Ectodermal cell (in vitro differentiated cells): ENCODE results near the gene SIL1.

Experiments
- H3K27ac ChIP-seq: 2 replicates; pipeline ENCODE4 v1.7.0; 2013; ENCODE audit warnings: mild to moderate bottlenecking, low read depth, low read length; ENCODE audit not compliant: insufficient read depth, poor library complexity, severe bottlenecking
- H3K27me3 ChIP-seq: 2 replicates; pipeline ENCODE4 v1.7.0; 2013; ENCODE audit warnings: mild to moderate bottlenecking, low read length; ENCODE audit not compliant: insufficient read depth, control insufficient read depth, poor library complexity, severe bottlenecking
- H3K36me3 ChIP-seq: one replicate; pipeline ENCODE4 v1.7.0; 2013; ENCODE audit warnings: low read length; ENCODE audit not compliant: control insufficient read depth, insufficient read depth
- H3K4me1 ChIP-seq: one replicate; pipeline ENCODE4 v1.7.0; 2013; ENCODE audit warnings: low read length; ENCODE audit not compliant: control insufficient read depth, insufficient read depth
- H3K4me3 ChIP-seq: 2 replicates; pipeline ENCODE4 v1.7.0; 2013; ENCODE audit warnings: low read depth, low read length, control low read depth; ENCODE audit not compliant: insufficient read depth
- H3K9me3 ChIP-seq: 2 replicates; pipeline ENCODE4 v1.7.0; 2013; ENCODE audit warnings: mild to moderate bottlenecking, low read length, moderate library complexity; ENCODE audit not compliant: control insufficient read depth
- WGBS, 2 experiments: methylation state at CpG; one replicate each; pipeline ENCODE4 v1.1.7; 2013; ENCODE audit warnings: missing lambda C conversion rate in 2 of 2; 5-methylcytosine and 5-hydroxymethylcytosine counted together

SIL1 gene

GRCh38 chr5:138989720-138990119, 208.4 kb downstream of the SIL1 start:
- no peaks in the 10 kb centered on the region for H3K9me3 ChIP-seq
- H3K36me3 ChIP-seq, result no peaks in the 10 kb centered on the region
- WGBS, 2 experiments, result 94 to 95% methylated on average over 6 of the region's 6 CpGs
- no peak overlapping the region for H3K27ac ChIP-seq
- H3K27me3 ChIP-seq, result no peaks in the 10 kb centered on the region
- H3K4me3 ChIP-seq, result no peak overlapping the region
- H3K4me1 ChIP-seq, result no peaks in the 10 kb centered on the region

DNA sequence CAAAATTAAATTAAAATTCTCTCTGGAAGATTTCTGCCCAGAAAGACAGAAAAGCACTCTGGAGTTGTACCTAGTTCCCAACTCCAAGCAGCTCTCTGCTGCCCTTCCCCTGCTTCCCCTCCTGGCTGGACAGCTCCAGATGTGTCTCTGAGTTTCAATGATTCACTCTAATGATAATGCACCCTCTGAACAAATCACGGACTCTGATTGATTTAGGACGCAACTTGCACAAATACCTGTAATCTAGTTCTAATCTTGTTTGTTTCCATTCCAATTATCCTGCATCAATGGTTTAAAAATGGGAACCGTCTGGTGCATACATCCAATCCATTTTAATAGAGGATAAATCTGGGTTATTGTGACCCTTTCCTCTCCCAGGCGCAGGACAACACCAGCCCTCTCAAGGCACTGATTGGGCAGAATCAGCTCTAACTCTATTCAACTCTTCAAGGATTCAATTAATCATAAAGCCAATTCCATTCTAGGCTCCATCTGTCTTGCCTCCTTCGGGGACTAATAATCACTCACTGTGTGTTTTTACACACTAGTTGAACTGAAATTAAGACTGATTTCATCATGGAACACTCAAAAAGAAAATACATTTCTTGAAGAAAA, 211.9 kb downstream of the SIL1 start:
- Histone ChIP-seq H3K9me3 (no peaks in the 10 kb centered on the region), H3K4me3 (no peak overlapping the region), H3K4me1 (no peaks in the 10 kb centered on the region), H3K27ac (no peak overlapping the region), H3K27me3 (no peaks in the 10 kb centered on the region), H3K36me3 (no peaks in the 10 kb centered on the region)
- WGBS, 2 experiments, result 89 to 93% methylated on average over 5 of the region's 5 CpGs

- Histone ChIP-seq H3K4me1 (no peaks in the 10 kb centered on the region), H3K36me3 (no peaks in the 10 kb centered on the region), H3K27me3 (no peaks in the 10 kb centered on the region), H3K9me3 (no peaks in the 10 kb centered on the region), H3K4me3 (no peak overlapping the region), H3K27ac (no peak overlapping the region)
- 90 to 95% methylated on average over 6 of the region's 6 CpGs for WGBS, 2 experiments
These were observed 212.5 kb downstream of the SIL1 start for GRCh38 chr5:138985683-138986082.

- Histone ChIP-seq H3K36me3 (no peaks in the 10 kb centered on the region), H3K4me3 (no peak overlapping the region), H3K27ac (no peak overlapping the region), H3K27me3 (no peaks in the 10 kb centered on the region), H3K9me3 (no peaks in the 10 kb centered on the region), H3K4me1 (no peaks in the 10 kb centered on the region)
- 94 to 95% methylated on average over 4 of the region's 4 CpGs for WGBS, 2 experiments
These were observed 212.9 kb downstream of the SIL1 start for GRCh38 chr5:138985256-138985655.

GRCh38 chr5:138983984-138984383, 214.2 kb downstream of the SIL1 start:
- Histone ChIP-seq H3K36me3 (no peaks in the 10 kb centered on the region), H3K4me3 (no peak overlapping the region), H3K27ac (no peak overlapping the region), H3K27me3 (no peaks in the 10 kb centered on the region), H3K9me3 (no peaks in the 10 kb centered on the region), H3K4me1 (no peaks in the 10 kb centered on the region)
- 94 to 100% methylated on average over 1 to 2 of the region's 2 CpGs for WGBS, 2 experiments

DNA sequence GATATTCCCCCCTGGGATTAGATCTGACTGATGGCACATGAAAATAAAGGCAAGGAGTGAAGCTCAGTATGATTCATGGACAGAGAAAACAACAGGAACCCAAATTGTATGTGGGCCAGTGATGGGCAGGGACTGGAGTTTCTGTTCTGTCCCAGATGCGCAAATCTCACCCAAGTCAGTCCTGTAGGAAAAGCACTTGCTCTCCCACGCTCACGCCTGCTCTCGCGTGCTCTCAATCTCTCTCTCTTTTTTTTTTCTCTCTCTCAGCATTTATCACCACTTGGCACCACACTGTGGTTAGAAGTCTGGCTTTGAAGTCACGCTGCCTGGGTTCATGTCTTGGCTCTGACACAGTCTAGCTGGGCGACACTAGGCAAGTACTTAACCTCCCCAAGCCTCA, 216.6 kb downstream of the SIL1 start:
- Histone ChIP-seq H3K9me3 (no peaks in the 10 kb centered on the region), H3K27me3 (no peaks in the 10 kb centered on the region), H3K4me1 (no peaks in the 10 kb centered on the region), H3K27ac (no peak overlapping the region), H3K36me3 (no peaks in the 10 kb centered on the region), H3K4me3 (no peak overlapping the region)
- 91 to 94% methylated on average over 7 of the region's 7 CpGs for WGBS, 2 experiments

DNA sequence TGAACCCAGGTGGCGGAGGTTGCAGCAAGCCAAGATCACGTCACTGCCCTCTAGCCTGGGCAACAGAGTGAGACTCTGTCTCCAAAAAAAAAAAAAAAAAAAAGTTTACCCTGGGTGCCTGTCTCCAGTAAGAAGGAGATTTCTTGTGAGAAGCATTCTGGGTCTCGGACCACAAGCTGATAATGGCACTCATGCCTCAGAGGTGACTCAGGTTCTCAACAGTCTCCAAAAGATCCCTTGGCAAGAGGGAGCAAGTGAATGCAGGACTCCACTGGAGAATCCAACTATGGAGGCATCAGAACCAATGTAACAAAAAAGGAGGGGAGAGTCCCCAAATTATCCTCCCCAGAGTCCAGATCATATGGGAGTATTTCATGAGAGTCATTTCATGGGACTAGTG, 217.0 kb downstream of the SIL1 start:
- no peaks in the 10 kb centered on the region for H3K36me3 ChIP-seq
- H3K27ac ChIP-seq, result no peak overlapping the region
- H3K9me3 ChIP-seq, result no peaks in the 10 kb centered on the region
- H3K4me3 ChIP-seq, result no peak overlapping the region
- 91 to 95% methylated on average over 3 of the region's 3 CpGs for WGBS, 2 experiments
- H3K27me3 ChIP-seq, result no peaks in the 10 kb centered on the region
- H3K4me1 ChIP-seq, result no peaks in the 10 kb centered on the region

DNA sequence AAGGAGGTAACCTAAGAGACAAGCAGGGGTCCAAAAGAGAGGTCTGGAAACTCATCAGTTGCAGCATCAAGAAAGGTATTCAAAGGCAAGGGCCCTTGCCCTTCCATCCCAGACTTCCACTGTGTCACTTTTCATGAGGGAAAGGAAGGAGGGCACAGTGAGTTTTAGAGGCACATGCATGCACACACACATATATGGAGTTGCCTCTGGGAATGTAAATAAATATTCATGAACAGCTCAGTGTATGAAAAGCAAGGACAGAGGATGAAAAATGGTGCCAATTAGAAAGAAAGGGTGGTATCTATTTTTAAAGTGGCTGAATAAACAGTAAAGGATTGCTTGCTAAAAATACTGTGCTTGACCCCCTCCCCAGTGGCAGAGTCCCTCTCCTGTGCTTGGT, 217.7 kb downstream of the SIL1 start:
- no peaks in the 10 kb centered on the region for H3K9me3 ChIP-seq
- H3K36me3 ChIP-seq, result no peaks in the 10 kb centered on the region
- H3K4me1 ChIP-seq, result no peaks in the 10 kb centered on the region
- no peaks in the 10 kb centered on the region for H3K27me3 ChIP-seq
- H3K4me3 ChIP-seq, result no peak overlapping the region
- H3K27ac ChIP-seq, result no peak overlapping the region

DNA sequence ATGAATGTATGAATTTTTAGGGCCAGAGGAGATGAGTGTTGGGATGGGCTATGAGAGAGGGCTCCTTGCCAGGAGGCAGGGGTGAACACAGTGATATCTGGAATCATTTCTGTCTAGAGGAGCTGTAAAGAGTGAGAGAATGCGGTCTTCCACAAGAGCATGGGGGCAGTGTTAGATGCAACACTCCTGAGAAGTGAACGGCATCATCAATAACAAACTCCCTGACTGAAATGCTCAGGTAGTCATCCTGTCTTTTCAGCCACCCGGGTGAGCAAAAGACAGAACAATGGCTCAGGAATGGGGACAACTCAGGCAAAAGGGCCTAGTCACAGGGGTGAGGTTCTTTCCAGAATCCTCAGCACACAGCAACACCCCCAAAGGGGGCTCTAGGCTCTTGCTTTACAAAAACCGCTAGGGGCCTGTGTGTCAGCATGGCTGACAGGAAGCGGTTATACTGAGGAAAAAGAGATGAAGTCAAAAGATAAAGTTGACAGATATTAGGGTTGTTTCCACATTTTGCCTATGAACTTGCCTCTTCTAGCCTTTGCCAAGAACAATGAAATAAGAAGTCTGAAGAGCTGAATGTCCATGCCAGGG, 218.4 kb downstream of the SIL1 start:
- WGBS, 2 experiments, result 86 to 87% methylated on average over 5 of the region's 5 CpGs
- Histone ChIP-seq H3K4me3 (no peak overlapping the region), H3K4me1 (no peaks in the 10 kb centered on the region)

GRCh38 chr5:138978581-138978980, 219.6 kb downstream of the SIL1 start:
- no peaks in the 10 kb centered on the region for H3K27me3 ChIP-seq
- no peak overlapping the region for H3K27ac ChIP-seq
- no peak overlapping the region for H3K4me3 ChIP-seq
- WGBS, 2 experiments, result no CpG with 5 or more reads among the region's 1 CpG
- no peaks in the 10 kb centered on the region for H3K36me3 ChIP-seq
- H3K9me3 ChIP-seq, result no peaks in the 10 kb centered on the region
- H3K4me1 ChIP-seq, result no peaks in the 10 kb centered on the region

More for the DNA sequence above, 218.4 kb downstream of the SIL1 start:
- Histone ChIP-seq H3K9me3 (no peaks in the 10 kb centered on the region), H3K27me3 (no peaks in the 10 kb centered on the region), H3K36me3 (no peaks in the 10 kb centered on the region), H3K27ac (no peak overlapping the region)
